SK-N-SH (cell line): ENCODE data around the gene ARFIP1.

ENCODE experiments used
- CHD2 ChIP-seq: fragments of 150-350 bp; IDR thresholded peaks from 2 replicates; pipeline ENCODE4 v1.6.1; 2018; ENCODE audit warnings: low read length; ENCODE audit not compliant: partially characterized antibody
- EZH2phosphoT487 ChIP-seq: fragments of 200-600 bp; sonication (generic); IDR thresholded peaks from 2 replicates; pipeline ENCODE4 v1.6.1; 2017; ENCODE audit warnings: low read depth, mixed run types, mild to moderate bottlenecking, antibody characterized with exemption, moderate library complexity, borderline replicate concordance
- NRF1 ChIP-seq: IDR thresholded peaks from 2 replicates; pipeline ENCODE4 v1.6.1; 2012; ENCODE audit warnings: low read depth, mild to moderate bottlenecking, low read length
- POLR2AphosphoS5 ChIP-seq: IDR thresholded peaks from 2 replicates; pipeline ENCODE4 v1.6.1; 2012; ENCODE audit warnings: low read depth, low read length
- RAD21 ChIP-seq: IDR thresholded peaks from 2 replicates; pipeline ENCODE4 v1.6.1; 2012; ENCODE audit warnings: mild to moderate bottlenecking, low read length
- RFX5 ChIP-seq: IDR thresholded peaks from 2 replicates; pipeline ENCODE4 v1.6.1; 2012; ENCODE audit warnings: mild to moderate bottlenecking, improper control_type of control experiment, low read length
- SIN3A ChIP-seq: IDR thresholded peaks from 2 replicates; pipeline ENCODE4 v1.6.1; 2012; ENCODE audit warnings: low read depth, mild to moderate bottlenecking, low read length, moderate library complexity, borderline replicate concordance
- SMC3 ChIP-seq: IDR thresholded peaks from 2 replicates; pipeline ENCODE4 v1.6.1; 2012; ENCODE audit warnings: low read depth, low read length, improper control_type of control experiment
- YY1 ChIP-seq: IDR thresholded peaks from 2 replicates; pipeline ENCODE4 v1.4.0; 2012; ENCODE audit warnings: low read depth, mild to moderate bottlenecking
- TF ChIP-seq, protein P1 (sequence below): fragments of 200-600 bp; sonication (generic); IDR thresholded peaks from 2 replicates; pipeline ENCODE4 v1.6.1; 2017; ENCODE audit warnings: antibody characterized with exemption, mild to moderate bottlenecking, moderate library complexity
- TF ChIP-seq, protein P2 (sequence below): IDR thresholded peaks from 2 replicates; pipeline ENCODE4 v1.4.0; 2012; ENCODE audit warnings: low read depth
- TF ChIP-seq, protein P3 (sequence below): fragments of 150-350 bp; IDR thresholded peaks from 2 replicates; pipeline ENCODE4 v1.6.1; 2017; ENCODE audit warnings: antibody characterized with exemption, low read length, low read depth, borderline replicate concordance
- TF ChIP-seq, protein P4 (sequence below): IDR thresholded peaks from 2 replicates; pipeline ENCODE4 v1.6.1; 2012; ENCODE audit warnings: mild to moderate bottlenecking, low read depth, low read length, moderate library complexity

DNA sequence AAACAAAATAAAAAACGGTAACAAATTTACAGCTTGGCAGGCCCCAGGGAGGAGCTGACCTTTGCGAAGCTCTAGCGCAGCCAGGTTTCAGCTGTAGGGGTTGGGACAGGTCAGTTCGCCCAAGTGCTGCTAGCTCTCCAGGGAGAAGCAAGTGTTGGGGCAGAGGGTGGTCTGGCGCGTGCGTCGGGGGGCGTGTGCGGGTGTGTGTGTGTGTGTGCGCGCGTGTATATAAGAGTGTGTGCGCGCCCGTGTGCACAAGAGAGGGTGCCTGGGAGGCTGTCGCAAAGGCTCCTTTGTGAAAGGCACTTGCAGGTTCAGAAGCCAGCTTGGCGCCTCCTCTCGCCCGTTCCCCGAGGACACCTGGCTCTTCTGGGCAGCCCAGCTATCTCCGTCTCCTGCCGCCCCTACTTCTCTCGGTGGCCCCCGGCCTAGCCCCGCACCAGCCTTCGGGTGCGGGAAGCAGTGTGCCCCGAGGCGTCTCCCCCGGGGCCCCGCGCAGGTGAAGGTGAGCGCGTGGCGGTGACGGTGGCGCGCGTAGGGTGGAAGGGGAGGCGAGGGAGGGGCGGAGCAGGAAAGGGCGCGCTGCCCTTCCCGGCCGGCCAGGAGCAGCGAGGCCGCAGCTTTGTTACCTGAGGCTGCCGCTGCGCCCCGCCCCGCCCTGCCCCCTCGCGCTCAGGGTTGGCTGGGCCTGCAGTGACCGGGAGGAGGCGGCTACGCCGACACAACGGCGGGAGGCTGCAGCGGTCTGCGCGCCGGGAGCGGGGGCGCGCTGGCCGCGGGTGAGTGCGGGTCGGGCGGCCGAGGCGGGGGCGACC lies 156.1 kb downstream of the ARFIP1 start, which contains the start of gene FHDC1:
- TF ChIP-seq, protein P1, sequence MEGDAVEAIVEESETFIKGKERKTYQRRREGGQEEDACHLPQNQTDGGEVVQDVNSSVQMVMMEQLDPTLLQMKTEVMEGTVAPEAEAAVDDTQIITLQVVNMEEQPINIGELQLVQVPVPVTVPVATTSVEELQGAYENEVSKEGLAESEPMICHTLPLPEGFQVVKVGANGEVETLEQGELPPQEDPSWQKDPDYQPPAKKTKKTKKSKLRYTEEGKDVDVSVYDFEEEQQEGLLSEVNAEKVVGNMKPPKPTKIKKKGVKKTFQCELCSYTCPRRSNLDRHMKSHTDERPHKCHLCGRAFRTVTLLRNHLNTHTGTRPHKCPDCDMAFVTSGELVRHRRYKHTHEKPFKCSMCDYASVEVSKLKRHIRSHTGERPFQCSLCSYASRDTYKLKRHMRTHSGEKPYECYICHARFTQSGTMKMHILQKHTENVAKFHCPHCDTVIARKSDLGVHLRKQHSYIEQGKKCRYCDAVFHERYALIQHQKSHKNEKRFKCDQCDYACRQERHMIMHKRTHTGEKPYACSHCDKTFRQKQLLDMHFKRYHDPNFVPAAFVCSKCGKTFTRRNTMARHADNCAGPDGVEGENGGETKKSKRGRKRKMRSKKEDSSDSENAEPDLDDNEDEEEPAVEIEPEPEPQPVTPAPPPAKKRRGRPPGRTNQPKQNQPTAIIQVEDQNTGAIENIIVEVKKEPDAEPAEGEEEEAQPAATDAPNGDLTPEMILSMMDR: no peak
- TF ChIP-seq, protein P2, sequence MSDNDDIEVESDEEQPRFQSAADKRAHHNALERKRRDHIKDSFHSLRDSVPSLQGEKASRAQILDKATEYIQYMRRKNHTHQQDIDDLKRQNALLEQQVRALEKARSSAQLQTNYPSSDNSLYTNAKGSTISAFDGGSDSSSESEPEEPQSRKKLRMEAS: no peak
- TF ChIP-seq YY1 (no peak), RFX5 (no peak), EZH2phosphoT487 (no peak), SIN3A (no peak), RAD21 (no peak), SMC3 (no peak), CHD2 (no peak), POLR2AphosphoS5 (no peak), NRF1 (no peak)
- TF ChIP-seq, protein P3, sequence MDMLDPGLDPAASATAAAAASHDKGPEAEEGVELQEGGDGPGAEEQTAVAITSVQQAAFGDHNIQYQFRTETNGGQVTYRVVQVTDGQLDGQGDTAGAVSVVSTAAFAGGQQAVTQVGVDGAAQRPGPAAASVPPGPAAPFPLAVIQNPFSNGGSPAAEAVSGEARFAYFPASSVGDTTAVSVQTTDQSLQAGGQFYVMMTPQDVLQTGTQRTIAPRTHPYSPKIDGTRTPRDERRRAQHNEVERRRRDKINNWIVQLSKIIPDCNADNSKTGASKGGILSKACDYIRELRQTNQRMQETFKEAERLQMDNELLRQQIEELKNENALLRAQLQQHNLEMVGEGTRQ: no peak
- TF ChIP-seq, protein P4, sequence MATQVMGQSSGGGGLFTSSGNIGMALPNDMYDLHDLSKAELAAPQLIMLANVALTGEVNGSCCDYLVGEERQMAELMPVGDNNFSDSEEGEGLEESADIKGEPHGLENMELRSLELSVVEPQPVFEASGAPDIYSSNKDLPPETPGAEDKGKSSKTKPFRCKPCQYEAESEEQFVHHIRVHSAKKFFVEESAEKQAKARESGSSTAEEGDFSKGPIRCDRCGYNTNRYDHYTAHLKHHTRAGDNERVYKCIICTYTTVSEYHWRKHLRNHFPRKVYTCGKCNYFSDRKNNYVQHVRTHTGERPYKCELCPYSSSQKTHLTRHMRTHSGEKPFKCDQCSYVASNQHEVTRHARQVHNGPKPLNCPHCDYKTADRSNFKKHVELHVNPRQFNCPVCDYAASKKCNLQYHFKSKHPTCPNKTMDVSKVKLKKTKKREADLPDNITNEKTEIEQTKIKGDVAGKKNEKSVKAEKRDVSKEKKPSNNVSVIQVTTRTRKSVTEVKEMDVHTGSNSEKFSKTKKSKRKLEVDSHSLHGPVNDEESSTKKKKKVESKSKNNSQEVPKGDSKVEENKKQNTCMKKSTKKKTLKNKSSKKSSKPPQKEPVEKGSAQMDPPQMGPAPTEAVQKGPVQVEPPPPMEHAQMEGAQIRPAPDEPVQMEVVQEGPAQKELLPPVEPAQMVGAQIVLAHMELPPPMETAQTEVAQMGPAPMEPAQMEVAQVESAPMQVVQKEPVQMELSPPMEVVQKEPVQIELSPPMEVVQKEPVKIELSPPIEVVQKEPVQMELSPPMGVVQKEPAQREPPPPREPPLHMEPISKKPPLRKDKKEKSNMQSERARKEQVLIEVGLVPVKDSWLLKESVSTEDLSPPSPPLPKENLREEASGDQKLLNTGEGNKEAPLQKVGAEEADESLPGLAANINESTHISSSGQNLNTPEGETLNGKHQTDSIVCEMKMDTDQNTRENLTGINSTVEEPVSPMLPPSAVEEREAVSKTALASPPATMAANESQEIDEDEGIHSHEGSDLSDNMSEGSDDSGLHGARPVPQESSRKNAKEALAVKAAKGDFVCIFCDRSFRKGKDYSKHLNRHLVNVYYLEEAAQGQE: no peak
